ENCODE data around the gene AMH. TPM values are rescaled to one million over a fixed set of nuclear protein-coding genes. Genes with fewer than 3 reads are reported as not detected.

The AMH gene
- total and polyA plus RNA-seq, 9 donors: 0.80 to 12.0 (median 1.3) TPM; not detected in 1

DNA sequence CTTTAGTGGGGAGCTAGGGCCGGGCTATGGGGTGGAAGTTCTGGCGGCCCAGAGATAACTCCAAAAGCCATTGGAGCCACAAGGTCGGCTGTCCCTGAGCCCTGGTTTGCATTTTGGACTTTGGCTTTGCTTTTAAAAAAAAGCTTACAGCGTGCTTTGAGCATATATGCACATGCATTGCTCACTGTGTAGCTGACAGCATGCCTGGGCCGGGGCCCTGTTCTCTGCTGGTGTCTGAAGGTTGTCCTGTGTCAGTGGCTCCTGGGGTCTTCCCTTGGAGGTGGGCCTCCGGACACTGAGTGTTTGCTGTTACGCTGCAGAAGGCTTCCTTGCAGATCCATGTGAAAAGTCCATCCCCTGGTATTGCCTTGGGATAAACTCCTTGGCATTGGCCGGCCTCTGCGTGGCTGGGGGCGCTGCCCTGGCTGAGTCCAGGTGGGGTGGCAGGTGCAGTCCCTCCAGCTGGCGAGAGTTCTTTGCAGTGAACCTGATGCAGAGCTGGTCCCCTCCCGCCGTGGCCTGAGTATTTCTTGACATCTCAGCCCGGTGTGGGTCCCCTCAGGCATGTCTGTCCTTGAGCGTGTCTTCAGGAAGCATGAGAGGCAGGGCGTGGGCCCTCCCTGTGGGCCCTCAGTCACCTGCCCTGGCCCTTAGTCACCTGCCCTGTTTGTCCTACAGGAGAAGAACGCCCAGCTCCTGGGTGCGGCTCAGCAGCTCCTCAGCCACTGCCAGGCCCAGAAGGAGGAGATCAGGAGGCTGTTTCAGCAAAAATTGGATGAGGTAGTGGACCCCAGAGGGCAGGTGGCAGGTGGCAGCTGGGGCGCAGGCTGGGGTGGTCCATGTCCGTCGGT, 36.0 kb upstream of the AMH start:
- TF ChIP-seq EP300 (IDR thresholded peaks at IDR 0.05): no peak
- no peak for TF ChIP-seq POLR2A (IDR thresholded peaks at IDR 0.05)
- TF ChIP-seq, protein P1, sequence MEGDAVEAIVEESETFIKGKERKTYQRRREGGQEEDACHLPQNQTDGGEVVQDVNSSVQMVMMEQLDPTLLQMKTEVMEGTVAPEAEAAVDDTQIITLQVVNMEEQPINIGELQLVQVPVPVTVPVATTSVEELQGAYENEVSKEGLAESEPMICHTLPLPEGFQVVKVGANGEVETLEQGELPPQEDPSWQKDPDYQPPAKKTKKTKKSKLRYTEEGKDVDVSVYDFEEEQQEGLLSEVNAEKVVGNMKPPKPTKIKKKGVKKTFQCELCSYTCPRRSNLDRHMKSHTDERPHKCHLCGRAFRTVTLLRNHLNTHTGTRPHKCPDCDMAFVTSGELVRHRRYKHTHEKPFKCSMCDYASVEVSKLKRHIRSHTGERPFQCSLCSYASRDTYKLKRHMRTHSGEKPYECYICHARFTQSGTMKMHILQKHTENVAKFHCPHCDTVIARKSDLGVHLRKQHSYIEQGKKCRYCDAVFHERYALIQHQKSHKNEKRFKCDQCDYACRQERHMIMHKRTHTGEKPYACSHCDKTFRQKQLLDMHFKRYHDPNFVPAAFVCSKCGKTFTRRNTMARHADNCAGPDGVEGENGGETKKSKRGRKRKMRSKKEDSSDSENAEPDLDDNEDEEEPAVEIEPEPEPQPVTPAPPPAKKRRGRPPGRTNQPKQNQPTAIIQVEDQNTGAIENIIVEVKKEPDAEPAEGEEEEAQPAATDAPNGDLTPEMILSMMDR (IDR thresholded peaks at IDR 0.05): no peak
- H3K36me3 ChIP-seq: no peaks in the 10 kb centered on the region
- no peak overlapping the region for H3K4me3 ChIP-seq
- 87 to 95% (median 89%) methylated on average over 18 to 21 of the region's 21 CpGs for WGBS, 3 donors
- DNase-seq: no peak
- no peaks in the 10 kb centered on the region for H3K4me1 ChIP-seq (ENCODE audit: insufficient read depth)
- intact Hi-C loops (cut with DNase I): no loop called here
- no peaks in the 10 kb centered on the region for H3K9me3 ChIP-seq
- H3K27me3 ChIP-seq: no peaks in the 10 kb centered on the region
- H3K27ac ChIP-seq: no peak overlapping the region

DNA sequence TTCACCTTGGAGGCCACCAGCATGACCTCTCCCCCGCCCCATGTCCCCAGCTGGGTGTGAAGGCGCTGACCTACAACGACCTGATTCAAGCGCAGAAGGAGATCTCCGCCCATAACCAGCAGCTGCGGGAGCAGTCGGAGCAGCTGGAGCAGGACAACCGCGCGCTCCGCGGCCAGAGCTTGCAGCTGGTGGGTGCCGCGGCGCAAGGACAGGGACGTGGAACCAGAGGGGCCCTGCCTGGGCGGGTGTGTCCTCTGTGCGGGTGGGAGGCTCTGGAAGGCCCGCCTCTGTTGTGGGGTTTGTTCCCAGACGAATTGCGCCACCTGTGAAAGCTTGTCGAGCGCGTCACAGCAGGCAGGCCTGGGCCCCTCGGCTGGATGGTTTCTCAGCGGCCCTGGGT, 35.3 kb upstream of the AMH start:
- TF ChIP-seq EP300 (IDR thresholded peaks at IDR 0.05) (no peak), POLR2A (IDR thresholded peaks at IDR 0.05) (no peak)
- TF ChIP-seq, protein P1 (IDR thresholded peaks at IDR 0.05): no peak
- H3K4me3 ChIP-seq: no peak overlapping the region
- H3K27ac ChIP-seq: no peak overlapping the region
- H3K27me3 ChIP-seq: no peaks in the 10 kb centered on the region
- H3K4me1 ChIP-seq (ENCODE audit: insufficient read depth): no peaks in the 10 kb centered on the region
- intact Hi-C loops (cut with DNase I): no loop called here
- no peaks in the 10 kb centered on the region for H3K36me3 ChIP-seq
- no peak for DNase-seq
- no peaks in the 10 kb centered on the region for H3K9me3 ChIP-seq
- WGBS, 3 donors: 79 to 84% (median 80%) methylated on average over 26 of the region's 26 CpGs

DNA sequence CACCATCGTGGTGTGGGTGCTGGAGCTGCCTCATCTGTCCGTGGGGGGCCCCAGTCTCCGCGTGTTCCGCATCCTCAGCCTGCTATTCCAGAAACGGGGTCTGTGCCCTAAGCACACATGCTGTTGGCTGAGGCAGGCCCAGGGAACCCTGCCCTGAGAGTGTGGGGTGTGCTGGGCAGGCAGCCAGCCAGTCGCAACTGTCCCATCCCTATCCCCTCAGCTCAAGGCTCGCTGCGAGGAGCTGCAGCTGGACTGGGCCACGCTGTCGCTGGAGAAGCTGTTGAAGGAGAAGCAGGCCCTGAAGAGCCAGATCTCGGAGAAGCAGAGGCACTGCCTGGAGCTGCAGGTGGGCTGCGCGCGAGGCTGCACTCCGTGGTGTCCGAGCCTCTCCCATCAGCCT, 34.9 kb upstream of the AMH start:
- intact Hi-C loops (cut with DNase I): no loop called here

DNA sequence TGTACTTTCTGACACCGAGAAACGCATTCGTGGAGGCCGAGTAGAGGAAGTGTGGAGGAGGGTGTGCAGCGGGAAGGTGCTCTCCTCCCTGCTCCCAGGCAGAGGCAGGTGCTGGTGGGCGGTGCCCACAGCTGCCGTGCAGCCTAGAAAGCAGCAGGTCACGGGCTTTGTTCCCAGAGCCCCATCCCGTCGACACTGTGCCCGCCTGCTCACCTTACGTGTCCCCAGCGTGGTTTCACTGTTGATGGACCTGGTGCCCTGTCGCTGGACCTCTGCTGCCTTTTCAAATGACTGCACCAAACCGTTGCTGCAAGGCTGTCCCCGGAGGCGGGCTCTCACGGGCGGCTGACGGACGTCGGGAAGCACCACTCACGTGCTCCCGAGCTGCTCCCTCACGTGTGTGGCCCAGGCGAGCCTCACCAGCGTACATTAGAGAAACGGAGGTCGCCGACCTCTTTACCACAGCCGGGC, 33.8 kb upstream of the AMH start:
- TF ChIP-seq POLR2A (IDR thresholded peaks at IDR 0.05): no peak
- TF ChIP-seq EP300 (IDR thresholded peaks at IDR 0.05): no peak
- TF ChIP-seq, protein P1 (IDR thresholded peaks at IDR 0.05): no peak
- DNase-seq: no peak
- 73 to 75% (median 74%) methylated on average over 31 of the region's 31 CpGs for WGBS, 3 donors
- intact Hi-C loops (cut with DNase I): no loop called here
- H3K27ac ChIP-seq: no peak overlapping the region
- H3K4me1 ChIP-seq (ENCODE audit: insufficient read depth): no peaks in the 10 kb centered on the region
- H3K36me3 ChIP-seq: no peaks in the 10 kb centered on the region
- H3K4me3 ChIP-seq: no peak overlapping the region
- H3K9me3 ChIP-seq: no peaks in the 10 kb centered on the region
- no peaks in the 10 kb centered on the region for H3K27me3 ChIP-seq

More for the DNA sequence above, 34.9 kb upstream of the AMH start:
- Histone ChIP-seq H3K9me3 (no peaks in the 10 kb centered on the region), H3K4me1 (ENCODE audit: insufficient read depth) (no peaks in the 10 kb centered on the region), H3K4me3 (no peak overlapping the region), H3K27ac (no peak overlapping the region), H3K36me3 (no peaks in the 10 kb centered on the region), H3K27me3 (no peaks in the 10 kb centered on the region)
- no peak for DNase-seq
- TF ChIP-seq EP300 (IDR thresholded peaks at IDR 0.05) (no peak), POLR2A (IDR thresholded peaks at IDR 0.05) (no peak)
- TF ChIP-seq, protein P1 (IDR thresholded peaks at IDR 0.05): no peak
- WGBS, 3 donors: 79 to 91% (median 80%) methylated on average over 11 to 17 of the region's 17 CpGs

Data from ovary (tissue), 9 donors.